Immature natural killer cell (primary cell): ENCODE data around the gene PIGB. TPM values are rescaled to one million over a fixed set of nuclear protein-coding genes. Genes with fewer than 3 reads are reported as not detected.
"Not testable (repeated sequence)": the region's sequence is repeated elsewhere in the genome, so short reads cannot be mapped to it uniquely, and the experiment has no call there.

Experiments
- DNase-seq, 3 donors: peaks; one replicate each; pipeline ENCODE4 v3.0.0; 2022; ENCODE audit warnings: mixed read lengths in 1 of 3
- H3K27ac Mint-ChIP-seq, 6 donors: one replicate each; pipeline ENCODE4 v1.8.0; 2020; ENCODE audit warnings: mixed read lengths in 6 of 6, mild to moderate bottlenecking in 5 of 6, inconsistent platforms in 4 of 6, moderate library complexity in 3 of 6
- H3K27me3 Mint-ChIP-seq, 3 donors: one replicate each; pipeline ENCODE4 v1.8.0; 2020 to 2021; ENCODE audit warnings: low read depth in 3 of 3, mild to moderate bottlenecking in 3 of 3, mixed read lengths in 3 of 3, moderate library complexity in 3 of 3, inconsistent platforms in 1 of 3
- H3K36me3 Mint-ChIP-seq, 3 donors: one replicate each; pipeline ENCODE4 v1.8.0; 2020; ENCODE audit warnings: mixed read lengths in 3 of 3, inconsistent platforms in 2 of 3, mild to moderate bottlenecking in 2 of 3
- H3K4me1 Mint-ChIP-seq, 2 donors: one replicate each; pipeline ENCODE4 v1.8.0; 2020; ENCODE audit warnings: inconsistent platforms in 2 of 2, mild to moderate bottlenecking in 2 of 2, mixed read lengths in 2 of 2, moderate library complexity in 1 of 2
- H3K4me3 Mint-ChIP-seq, 5 donors: one replicate each; pipeline ENCODE4 v1.8.0; 2020; ENCODE audit warnings: mild to moderate bottlenecking in 5 of 5, mixed read lengths in 5 of 5, inconsistent platforms in 3 of 5, moderate library complexity in 3 of 5
- H3K9me3 Mint-ChIP-seq, 6 donors: one replicate each; pipeline ENCODE4 v1.8.0; 2020; ENCODE audit warnings: mild to moderate bottlenecking in 6 of 6, mixed read lengths in 6 of 6, inconsistent platforms in 4 of 6, moderate library complexity in 3 of 6
- polyA plus RNA-seq, 3 donors: library from polyadenylated mRNA; unstranded; fragments of 300-500 nt; fragmentation: Illumina TruSeq; gene quantifications; one replicate each; pipeline ENCODE4 v1.2.3, GENCODE V29; 2021

Gene PIGB
- polyA plus RNA-seq, 3 donors from 2014 or later, result 5.9 to 28.4 (median 19.7) TPM

DNA sequence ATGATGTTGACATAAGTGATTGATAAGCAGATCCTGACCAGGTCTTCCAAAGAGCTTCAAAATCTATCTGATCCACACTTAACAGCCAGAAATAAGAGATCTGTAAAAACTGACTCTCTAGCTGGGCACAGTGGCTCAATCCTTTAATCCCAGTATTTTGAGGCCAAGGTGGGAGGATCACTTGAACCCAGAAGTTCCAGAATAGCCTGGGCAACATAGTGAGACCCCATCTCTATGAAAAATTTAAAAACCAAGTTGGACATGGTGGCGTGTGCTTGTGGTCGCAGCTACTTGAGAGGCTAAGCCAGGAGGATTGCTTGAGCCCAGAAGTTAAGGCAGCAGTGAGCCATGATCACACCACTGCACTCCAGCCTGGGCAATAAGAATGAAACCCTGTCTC lies 43.6 kb downstream of the PIGB start:
- H3K4me1 Mint-ChIP-seq, result no peaks in the 10 kb centered on the region
- H3K4me3 Mint-ChIP-seq, result no peak overlapping the region
- H3K27ac Mint-ChIP-seq, result peak overlapping the region in 1 of 6 donors; percentile 61
- peaks cover under 1 to 31% (median 16%) of the 10 kb centered on the region in 3 donors for H3K36me3 Mint-ChIP-seq
- DNase-seq, result no peak
- no peaks in the 10 kb centered on the region for H3K27me3 Mint-ChIP-seq
- H3K9me3 Mint-ChIP-seq, result no peaks in the 10 kb centered on the region

DNA sequence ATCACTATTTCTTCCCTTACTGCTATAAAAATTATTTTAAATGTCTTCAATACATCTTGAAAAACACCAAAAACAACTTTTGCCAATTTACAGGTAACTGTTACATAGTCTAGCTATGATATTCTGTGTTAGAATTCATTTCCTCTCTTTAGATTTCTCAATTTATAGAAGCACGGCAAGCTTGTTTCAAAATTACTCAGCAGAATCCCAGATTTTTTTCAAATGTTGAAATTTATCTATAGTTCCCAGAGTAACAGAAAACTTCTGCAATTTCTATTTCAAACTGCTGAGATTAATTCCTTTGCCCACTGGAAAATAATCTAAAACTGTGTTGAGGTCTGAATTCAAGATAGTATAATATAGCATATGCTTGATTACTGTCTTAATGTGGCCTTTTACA lies 48.0 kb downstream of the PIGB start:
- peaks cover 4 to 29% (median 8%) of the 10 kb centered on the region in 3 donors for H3K36me3 Mint-ChIP-seq
- no peak overlapping the region for H3K4me3 Mint-ChIP-seq
- no peaks in the 10 kb centered on the region for H3K27me3 Mint-ChIP-seq
- H3K9me3 Mint-ChIP-seq, result no peaks in the 10 kb centered on the region
- no peak for DNase-seq
- no peaks in the 10 kb centered on the region for H3K4me1 Mint-ChIP-seq
- no peak overlapping the region for H3K27ac Mint-ChIP-seq

DNA sequence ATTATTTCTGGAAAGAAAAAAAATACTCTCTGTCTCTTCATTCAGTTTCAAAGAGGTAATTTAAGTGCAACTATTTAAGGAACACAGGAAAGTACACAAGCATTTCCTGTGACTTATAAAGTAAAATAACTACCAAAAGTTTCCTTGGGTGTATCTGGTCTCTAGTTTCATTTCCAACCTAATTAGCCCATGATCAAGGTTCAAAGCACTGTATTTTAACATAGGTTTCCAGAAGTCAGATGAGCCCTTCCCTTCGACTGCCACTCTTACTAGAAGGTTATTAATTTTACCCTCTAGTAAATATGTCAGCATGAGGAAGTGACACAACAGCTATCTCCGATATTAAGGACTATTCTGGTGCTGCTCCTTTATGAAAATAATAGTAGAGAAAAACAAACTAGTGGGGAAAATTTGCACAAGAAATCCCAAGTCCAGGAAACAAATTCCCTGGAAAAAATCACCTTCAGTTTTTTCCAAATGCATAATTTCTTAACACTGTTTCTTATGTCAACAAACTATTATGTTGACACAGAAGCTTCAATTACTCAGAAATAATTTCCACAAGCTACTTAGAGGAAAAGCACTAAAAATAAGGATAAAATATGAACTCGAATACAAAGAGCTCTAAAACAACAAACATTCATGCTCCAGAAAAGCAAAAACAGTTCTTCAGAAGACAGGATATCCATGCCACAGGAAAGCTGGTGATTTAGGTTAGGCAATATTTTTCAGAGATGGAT lies 53.8 kb downstream of the PIGB start:
- H3K36me3 Mint-ChIP-seq, result peaks cover 17 to 30% (median 22%) of the 10 kb centered on the region in 3 donors
- no peaks in the 10 kb centered on the region for H3K9me3 Mint-ChIP-seq
- no peak overlapping the region for H3K4me3 Mint-ChIP-seq
- peaks cover 0 to 7% of the 10 kb centered on the region in 2 donors for H3K4me1 Mint-ChIP-seq
- no peak for DNase-seq
- no peaks in the 10 kb centered on the region for H3K27me3 Mint-ChIP-seq
- H3K27ac Mint-ChIP-seq, result peak overlapping the region in 3 of 6 donors; percentile 11 to 60 (median 45)

DNA sequence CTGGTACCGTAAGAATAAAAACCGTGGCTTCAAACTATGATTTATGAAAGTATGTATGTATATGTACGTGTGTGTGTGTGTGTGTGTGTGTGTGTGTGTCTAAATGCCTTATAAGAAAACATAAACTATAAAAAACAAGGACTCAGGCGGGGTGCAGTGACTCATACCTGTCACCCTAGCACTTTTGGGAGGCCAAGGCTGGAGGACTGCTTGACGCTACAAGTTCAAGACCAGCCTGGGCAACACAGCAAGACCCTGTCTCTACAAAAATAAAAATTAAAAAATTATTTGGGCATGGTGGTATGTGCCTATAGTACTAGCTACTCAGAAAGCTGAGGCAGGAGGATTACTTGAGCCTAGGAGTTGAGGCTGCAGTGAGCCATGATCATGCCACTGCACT lies 60.1 kb downstream of the PIGB start:
- H3K4me1 Mint-ChIP-seq, result no peaks in the 10 kb centered on the region
- no peak overlapping the region for H3K4me3 Mint-ChIP-seq
- H3K9me3 Mint-ChIP-seq, result no peaks in the 10 kb centered on the region
- no peaks in the 10 kb centered on the region for H3K27me3 Mint-ChIP-seq
- H3K27ac Mint-ChIP-seq, result no peak overlapping the region
- no peak for DNase-seq
- peaks cover 27 to 36% (median 33%) of the 10 kb centered on the region in 3 donors for H3K36me3 Mint-ChIP-seq

DNA sequence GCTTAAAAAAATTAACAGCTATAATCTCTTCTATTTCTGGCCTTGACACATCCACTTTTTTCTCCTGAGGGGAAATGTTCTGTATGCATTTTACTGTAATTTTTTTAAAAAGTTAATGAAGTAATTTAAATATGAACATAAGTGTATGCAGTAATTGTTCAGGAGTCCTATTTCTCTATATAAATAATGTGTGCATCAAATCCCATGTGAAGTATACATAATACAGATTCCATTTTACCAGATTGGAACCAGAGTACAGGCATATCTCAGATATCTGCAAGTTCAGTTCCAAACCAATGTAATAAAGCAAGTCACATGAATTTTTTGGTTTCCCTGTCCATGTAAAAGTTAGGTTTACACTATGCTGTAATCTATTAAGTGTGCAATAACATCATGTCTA lies 62.6 kb downstream of the PIGB start:
- H3K9me3 Mint-ChIP-seq, result no peaks in the 10 kb centered on the region
- H3K4me3 Mint-ChIP-seq, result no peak overlapping the region
- no peaks in the 10 kb centered on the region for H3K4me1 Mint-ChIP-seq
- no peak overlapping the region for H3K27ac Mint-ChIP-seq
- no peaks in the 10 kb centered on the region for H3K27me3 Mint-ChIP-seq
- DNase-seq, result no peak
- peaks cover 22 to 27% (median 25%) of the 10 kb centered on the region in 3 donors for H3K36me3 Mint-ChIP-seq

DNA sequence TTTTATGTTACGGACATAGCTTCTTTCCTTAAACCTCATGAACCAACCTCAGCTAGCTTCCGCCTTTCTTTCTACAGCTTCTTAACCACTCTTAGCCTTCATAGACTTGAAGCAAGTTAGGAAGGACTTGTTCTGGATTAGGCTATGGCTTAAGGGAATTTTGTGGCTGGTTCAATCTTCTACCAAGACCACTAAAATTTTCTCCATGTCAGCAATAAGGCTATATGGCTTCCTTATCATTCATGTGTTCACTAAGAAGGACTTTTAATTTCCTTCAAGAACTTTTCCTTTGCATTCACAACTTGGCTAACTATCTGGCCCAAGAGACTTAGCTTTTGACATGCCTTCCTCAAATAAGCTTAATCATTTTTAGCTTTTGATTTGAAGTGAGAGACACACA lies 64.7 kb downstream of the PIGB start:
- Mint-ChIP-seq H3K36me3 (peaks cover 22 to 29% (median 27%) of the 10 kb centered on the region in 3 donors), H3K4me3 (no peak overlapping the region), H3K9me3 (no peaks in the 10 kb centered on the region), H3K4me1 (peaks cover 0 to 2% of the 10 kb centered on the region in 2 donors), H3K27me3 (no peaks in the 10 kb centered on the region), H3K27ac (peak overlapping the region in 2 of 6 donors; percentile 26 to 34)
- no peak for DNase-seq

DNA sequence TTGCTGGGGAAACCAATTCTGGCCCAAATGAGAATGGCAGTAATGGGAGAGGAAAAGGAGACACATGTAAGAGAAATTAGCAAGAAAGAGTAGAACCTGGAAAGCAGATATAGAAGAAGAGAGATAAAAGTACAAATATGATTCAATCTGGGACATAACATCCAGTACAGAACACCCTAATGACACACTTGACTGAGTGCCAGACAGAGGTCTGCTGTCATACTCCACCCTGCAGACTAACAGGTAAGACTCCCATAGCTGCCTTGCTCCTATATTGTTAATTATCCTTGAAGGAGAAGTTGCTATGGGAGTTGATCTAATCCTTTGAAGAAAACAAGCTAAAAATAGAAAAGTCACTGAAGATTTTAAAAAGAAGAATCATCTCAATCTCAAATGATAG lies 68.0 kb downstream of the PIGB start:
- no peak for DNase-seq
- no peaks in the 10 kb centered on the region for H3K9me3 Mint-ChIP-seq
- H3K4me3 Mint-ChIP-seq, result no peak overlapping the region
- H3K27ac Mint-ChIP-seq, result peak overlapping the region in 2 of 6 donors; percentile 46 to 51
- H3K4me1 Mint-ChIP-seq, result peaks cover 4 to 15% of the 10 kb centered on the region in 2 donors
- H3K27me3 Mint-ChIP-seq, result no peaks in the 10 kb centered on the region
- peaks cover 17 to 25% (median 21%) of the 10 kb centered on the region in 3 donors for H3K36me3 Mint-ChIP-seq

DNA sequence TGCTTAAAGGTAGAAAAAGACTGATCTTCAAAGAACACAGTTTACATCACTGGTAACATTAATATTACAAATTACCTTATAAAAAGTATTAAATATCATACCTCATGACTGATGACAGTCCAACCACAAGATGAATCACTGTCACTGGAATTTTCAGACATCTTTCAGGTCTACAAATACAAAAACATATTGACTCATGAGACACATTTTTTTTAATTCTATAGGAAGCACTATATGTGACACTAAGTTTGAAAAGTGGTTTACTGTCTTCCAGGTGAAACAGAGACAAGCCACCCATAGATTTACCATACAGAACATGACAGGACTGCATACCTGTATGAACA lies 70.2 kb downstream of the PIGB start:
- peak overlapping the region in 4 of 6 donors; percentile 14 to 42 (median 32) for H3K27ac Mint-ChIP-seq
- H3K36me3 Mint-ChIP-seq, result peaks cover 5 to 10% (median 8%) of the 10 kb centered on the region in 3 donors
- no peaks in the 10 kb centered on the region for H3K9me3 Mint-ChIP-seq
- no peak for DNase-seq
- no peak overlapping the region for H3K4me3 Mint-ChIP-seq
- peaks cover 8 to 25% of the 10 kb centered on the region in 2 donors for H3K4me1 Mint-ChIP-seq
- H3K27me3 Mint-ChIP-seq, result no peaks in the 10 kb centered on the region

DNA sequence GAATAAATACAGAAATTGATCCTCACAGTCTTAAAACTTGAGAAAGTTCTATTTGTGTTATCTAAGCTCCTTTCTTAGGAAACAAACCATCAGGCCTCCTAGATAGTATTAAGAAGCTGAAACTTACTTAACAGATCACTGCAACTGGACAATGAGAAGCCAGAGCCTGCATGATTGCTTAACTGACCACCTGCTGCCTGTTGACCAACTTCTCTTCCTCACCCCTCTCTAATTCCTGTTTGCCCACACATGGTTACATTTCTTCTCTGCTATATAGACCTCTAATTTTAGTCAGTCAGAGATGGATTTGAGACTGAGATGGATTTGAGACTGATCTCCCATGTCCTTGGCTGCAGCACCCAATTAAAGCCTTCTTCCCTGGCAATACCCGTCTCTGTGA lies 75.7 kb downstream of the PIGB start:
- peaks cover 0 to 4% (median 0%) of the 10 kb centered on the region in 3 donors for H3K27me3 Mint-ChIP-seq
- H3K27ac Mint-ChIP-seq, result peak overlapping the region in 1 of 6 donors; percentile 31
- peaks cover 3 to 11% (median 8%) of the 10 kb centered on the region in 3 donors for H3K36me3 Mint-ChIP-seq
- H3K4me3 Mint-ChIP-seq, result no peak overlapping the region
- DNase-seq, result no peak
- peaks cover 14 to 59% of the 10 kb centered on the region in 2 donors for H3K4me1 Mint-ChIP-seq
- H3K9me3 Mint-ChIP-seq, result no peaks in the 10 kb centered on the region

DNA sequence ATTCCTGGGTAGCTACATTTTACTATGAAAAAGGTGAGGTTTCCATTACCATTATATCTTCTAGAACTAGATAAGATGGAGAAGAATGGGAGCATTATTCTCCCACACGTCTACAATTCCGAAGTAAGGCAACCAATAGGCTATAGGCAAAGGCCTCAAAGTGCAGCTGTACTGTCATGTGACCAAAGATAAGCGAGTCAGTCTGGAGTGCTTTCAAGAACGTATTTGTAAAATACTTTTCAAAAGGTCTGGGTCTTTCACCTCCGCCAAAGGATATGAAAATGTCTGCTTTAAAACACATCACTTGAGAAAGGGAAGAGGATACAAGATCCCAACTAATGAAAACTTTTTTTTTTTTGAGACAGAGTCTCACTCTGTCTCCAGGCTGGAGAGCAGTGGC lies 79.2 kb downstream of the PIGB start:
- Mint-ChIP-seq H3K4me3 (no peak overlapping the region), H3K9me3 (no peaks in the 10 kb centered on the region), H3K4me1 (peaks cover 36 to 76% of the 10 kb centered on the region in 2 donors), H3K27me3 (peaks cover 0 to 4% (median 0%) of the 10 kb centered on the region in 3 donors), H3K36me3 (peaks cover 3 to 11% (median 11%) of the 10 kb centered on the region in 3 donors), H3K27ac (peak overlapping the region in 1 of 6 donors; percentile 30)
- DNase-seq, result no peak

DNA sequence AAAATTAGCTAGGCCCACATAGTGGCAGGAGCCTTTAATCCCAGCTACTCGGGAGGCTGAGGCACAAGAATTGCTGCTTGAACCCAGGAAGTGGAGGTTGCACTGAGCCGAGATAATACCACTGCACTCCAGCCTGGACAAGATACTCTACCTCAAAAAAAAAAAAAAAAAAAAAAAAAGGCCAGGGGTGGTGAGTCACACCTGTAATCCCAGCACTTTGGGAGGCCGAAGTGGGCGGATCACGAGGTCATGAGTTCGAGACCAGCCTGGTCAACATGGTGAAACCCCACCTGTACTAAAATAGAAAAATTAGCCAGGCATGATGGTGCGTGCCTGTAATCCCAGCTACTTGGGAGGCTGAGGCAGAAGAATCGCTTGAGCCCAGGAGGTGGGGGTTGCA lies 81.0 kb downstream of the PIGB start:
- DNase-seq, H3K27me3 Mint-ChIP-seq, H3K27ac Mint-ChIP-seq, H3K9me3 Mint-ChIP-seq, H3K4me3 Mint-ChIP-seq: not testable (repeated sequence)
- Mint-ChIP-seq H3K36me3 (peaks cover 3 to 11% (median 11%) of the 10 kb centered on the region in 3 donors), H3K4me1 (peaks cover 43 to 72% of the 10 kb centered on the region in 2 donors)

DNA sequence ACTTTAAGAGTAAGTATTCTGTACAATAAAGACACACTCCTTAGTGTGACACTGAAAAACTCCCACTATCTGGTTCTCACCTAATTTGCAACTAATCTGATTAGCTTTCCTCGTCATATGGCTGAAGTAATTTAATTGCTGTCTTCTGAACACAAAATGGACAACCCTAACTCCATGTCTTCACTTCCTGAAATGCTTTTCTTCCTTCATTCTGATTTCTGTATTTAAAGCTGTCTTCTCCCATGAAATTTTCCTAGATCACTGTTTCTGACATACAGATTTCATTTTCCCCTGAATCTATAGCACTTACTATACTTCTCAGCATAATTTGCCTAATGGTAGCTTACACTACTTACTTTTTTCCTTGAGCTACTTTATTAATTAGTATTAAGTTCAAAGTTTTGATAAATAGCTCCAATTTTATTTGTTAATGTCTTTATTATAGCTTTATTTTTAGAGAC lies 82.8 kb downstream of the PIGB start:
- Mint-ChIP-seq H3K27ac (peak overlapping the region in 3 of 6 donors; percentile 3 to 46 (median 17)), H3K27me3 (peaks cover 0 to 2% (median 0%) of the 10 kb centered on the region in 3 donors), H3K4me3 (no peak overlapping the region), H3K4me1 (peaks cover 43 to 58% of the 10 kb centered on the region in 2 donors), H3K36me3 (peaks cover 0 to 11% (median 7%) of the 10 kb centered on the region in 3 donors), H3K9me3 (no peaks in the 10 kb centered on the region)
- no peak for DNase-seq

DNA sequence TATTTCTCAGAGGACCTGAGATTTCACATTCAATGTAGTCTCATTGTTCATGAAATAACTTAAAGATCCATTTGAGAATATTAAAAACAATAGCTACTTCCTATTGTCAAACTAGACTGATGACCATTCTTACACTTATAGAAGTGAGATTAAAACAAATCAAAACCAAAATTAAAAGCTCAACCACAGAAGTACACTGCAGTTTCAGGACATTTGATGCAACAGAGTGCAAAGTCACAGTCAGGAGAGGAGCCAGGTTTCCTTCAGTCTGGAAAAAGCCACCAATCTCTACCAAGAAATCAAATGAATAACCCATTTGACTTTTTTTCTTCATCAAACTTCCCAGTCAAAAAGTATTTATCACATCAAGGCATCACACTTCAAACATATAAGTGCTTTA lies 83.7 kb downstream of the PIGB start:
- Mint-ChIP-seq H3K36me3 (peaks cover 0 to 7% (median 6%) of the 10 kb centered on the region in 3 donors), H3K4me3 (peak overlapping the region; percentile 4 to 58 (median 34)), H3K9me3 (no peaks in the 10 kb centered on the region), H3K4me1 (peaks cover 47 to 67% of the 10 kb centered on the region in 2 donors), H3K27ac (peak overlapping the region; percentile 35 to 85 (median 72)), H3K27me3 (no peaks in the 10 kb centered on the region)
- no peak for DNase-seq

DNA sequence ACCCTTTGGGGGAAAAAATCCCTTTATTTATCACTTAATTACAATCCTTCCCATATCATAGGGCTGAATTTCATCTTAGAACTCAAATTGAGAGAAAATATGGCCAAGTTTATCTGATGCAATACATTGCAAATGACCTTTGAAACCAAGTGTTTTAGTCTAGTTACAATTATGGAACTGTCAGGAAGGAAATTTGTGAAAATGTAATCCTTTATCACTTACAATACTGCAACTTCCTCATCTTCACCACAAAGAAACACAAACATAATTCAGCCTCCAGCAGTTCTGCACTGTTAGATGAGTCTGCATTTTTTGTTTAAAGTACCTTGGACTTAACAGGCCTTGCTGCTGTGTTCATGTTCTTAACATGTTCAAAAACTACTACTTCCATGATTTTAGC lies 84.5 kb downstream of the PIGB start:
- peak overlapping the region; percentile 0 to 62 (median 51) for H3K4me3 Mint-ChIP-seq

More for the DNA sequence above, 84.5 kb downstream of the PIGB start:
- Mint-ChIP-seq H3K27me3 (peaks cover 5 to 6% (median 6%) of the 10 kb centered on the region in 3 donors), H3K9me3 (no peaks in the 10 kb centered on the region), H3K36me3 (peaks cover 0 to 7% (median 0%) of the 10 kb centered on the region in 3 donors), H3K27ac (peak overlapping the region; percentile 18 to 77 (median 57)), H3K4me1 (peaks cover 50 to 65% of the 10 kb centered on the region in 2 donors)
- peak in 2 of 3 donors; percentile 1 to 16 for DNase-seq
